K562 (cell line): ENCODE measurements around the gene MYCBP2. TPM values are rescaled to one million over a fixed set of nuclear protein-coding genes. Genes with fewer than 3 reads are reported as not detected.

ENCODE experiments used
- ATAC-seq: fragments of 200-7000 bp; cut with Tn5 transposase; 3 replicates; pipeline ENCODE4 v1.9.1; 2020; ENCODE audit warnings: moderate library complexity
- BruUV-seq: library from RNA; stranded (reverse); fragments of 400-500 nt; replicated peaks from 2 replicates; lab custom pipeline; 2021; lab: Mats Ljungman, UMichigan
- CTCF ChIA-PET: fragments of 300-600 bp; formaldehyde crosslinking; extraction: SDS; loops from one replicate; lab custom pipeline; 2021; ENCODE audit warnings: low intra/inter-chr PET ratio; lab: Yijun Ruan, JAX
- POLR2A ChIA-PET: fragments of 300-600, 350-650 bp; sonication (Branson Sonifier 250); formaldehyde crosslinking; extraction: SDS; loops from one replicate; lab custom pipeline; 2021; ENCODE audit warnings: antibody characterized with exemption, inconsistent platforms; lab: Yijun Ruan, JAX
- DNase-seq, 4 experiments: peaks; one replicate each; pipeline versions ENCODE4 v3.0.0 to v3.0.0-alpha.2; 2011 to 2018; ENCODE audit warnings: low spot score in 3 of 4, mixed read lengths in 3 of 4; ENCODE audit errors: extremely low read depth in 1 of 4
- FAIRE-seq: peaks from 2 replicates; lab custom pipeline; 2011; peaks lifted over from hg19 to GRCh38; lab: Jason Lieb, UNC
- H2AFZ ChIP-seq: 2 replicates; pipeline ENCODE4 v1.6.0; 2011; ENCODE audit warnings: low read depth, low read length, control low read depth, inconsistent platforms
- H3K27ac ChIP-seq: fragments of 200-600 bp; 3 replicates; pipeline ENCODE4 v1.8.0; 2011; ENCODE audit warnings: low read depth, mild to moderate bottlenecking, control low read depth, inconsistent platforms, low read length, moderate library complexity, mixed read lengths; ENCODE audit errors: extremely low read depth
- H3K27me3 ChIP-seq, 2 experiments: fragments of 300-600 bp in 1 of 2; 2 replicates in 1 of 2; 3 replicates in 1 of 2; pipeline versions ENCODE4 v1.6.0 to v1.8.0; 2011; ENCODE audit warnings: inconsistent platforms in 2 of 2, low read length in 2 of 2, mild to moderate bottlenecking in 1 of 2, mixed read lengths in 1 of 2, moderate library complexity in 1 of 2; ENCODE audit not compliant: control insufficient read depth in 2 of 2, insufficient read depth in 2 of 2
- H3K36me3 ChIP-seq: fragments of 300-600 bp; 3 replicates; pipeline ENCODE4 v1.8.0; 2011; ENCODE audit warnings: mild to moderate bottlenecking, low read length, inconsistent platforms; ENCODE audit not compliant: control insufficient read depth, insufficient read depth
- H3K4me1 ChIP-seq, 2 experiments: fragments of 200-600 bp in 1 of 2; replicated peaks in 1 of 2; 2 replicates in 1 of 2; 3 replicates in 1 of 2; pipeline versions ENCODE4 v1.5.1 to v1.8.0; 2011; ENCODE audit warnings: inconsistent platforms in 2 of 2, low read length in 2 of 2, mild to moderate bottlenecking in 1 of 2, mixed read lengths in 1 of 2, moderate library complexity in 1 of 2; ENCODE audit not compliant: control insufficient read depth in 2 of 2, insufficient read depth in 2 of 2
- H3K4me2 ChIP-seq: 2 replicates; pipeline ENCODE4 v1.6.1; 2011; ENCODE audit warnings: low read length, control low read depth, inconsistent platforms, mixed read lengths; ENCODE audit not compliant: insufficient read depth
- H3K4me3 ChIP-seq: fragments of 200-600 bp; sonication (generic), shearing (Covaris generic); 2 replicates; pipeline ENCODE4 v1.5.1; 2016; ENCODE audit warnings: control low read depth, inconsistent platforms
- H3K79me2 ChIP-seq: fragments of 200-600 bp; 3 replicates; pipeline ENCODE4 v1.8.0; 2011; ENCODE audit warnings: low read length, inconsistent platforms; ENCODE audit not compliant: control insufficient read depth, insufficient read depth
- H3K9ac ChIP-seq, 2 experiments: 2 replicates each; pipeline versions ENCODE4 v1.6.0 to v1.6.1; 2011; ENCODE audit warnings: low read depth in 2 of 2, low read length in 2 of 2, control low read depth in 1 of 2, inconsistent platforms in 1 of 2, mild to moderate bottlenecking in 1 of 2, mixed read lengths in 1 of 2; ENCODE audit not compliant: insufficient read depth in 1 of 2
- H3K9me1 ChIP-seq: one replicate; pipeline ENCODE4 v1.6.0; 2011; ENCODE audit warnings: inconsistent platforms, mild to moderate bottlenecking, low read length, moderate library complexity; ENCODE audit not compliant: control insufficient read depth, insufficient read depth
- H3K9me3 ChIP-seq: replicated peaks from 2 replicates; pipeline ENCODE4 v1.5.1; 2011; ENCODE audit warnings: low read depth, low read length, inconsistent platforms; ENCODE audit not compliant: control insufficient read depth, insufficient read depth
- H4K20me1 ChIP-seq: replicated peaks from 2 replicates; pipeline ENCODE4 v1.6.1; 2011; ENCODE audit warnings: low read length, inconsistent platforms, mixed read lengths; ENCODE audit not compliant: control insufficient read depth, insufficient read depth
- ETS1 ChIP-seq: conservative IDR thresholded peaks from 2 replicates; pipeline ENCODE4 v1.6.1; 2011; ENCODE audit warnings: low read depth, mild to moderate bottlenecking, low read length; ENCODE audit not compliant: control insufficient read depth
- ZNF12 ChIP-seq: sonication (generic); formaldehyde crosslinking; IDR thresholded peaks from 2 replicates; pipeline ENCODE4 v1.4.0; 2020; ENCODE audit warnings: mild to moderate bottlenecking, missing genetic modification reagents
- WGBS: fragments of 100-300 bp; shearing (Covaris generic); methylation state at CpG from one replicate; pipeline ENCODE4 v1.1.6; 2016; ENCODE audit warnings: low coverage, mixed read lengths; ENCODE audit not compliant: insufficient coverage; ENCODE audit errors: missing lambda C conversion rate; 5-methylcytosine and 5-hydroxymethylcytosine counted together
- in situ Hi-C: fragments of 300-500 bp; cut with MboI; formaldehyde crosslinking; loops from 4 replicates; pipeline ENCODE4 v1.15.0; 2018; ENCODE audit warnings: inconsistent platforms, mixed read lengths
- intact Hi-C: fragments of 100-400 bp; cut with micrococcal nuclease; formaldehyde crosslinking; loops from 2 replicates; pipeline ENCODE4 v1.14.2; 2022
- polyA plus RNA-seq, 8 experiments: library from polyadenylated mRNA; depleted of rRNA in 4 of 8; stranded (reverse) in 5 of 8; unstranded in 3 of 8; fragments of >200 nt; fragmentation: Nextera tagmentation in 2 of 8; fragmentation: Illumina TruSeq in 1 of 8; extraction: Ambion mirVana in 2 of 8; extraction: Trizol in 1 of 8; gene quantifications; 2 replicates each; pipeline versions ENCODE4 v1.2.1 to v1.2.3, GENCODE V29; 2011 to 2014; ENCODE audit warnings: inconsistent platforms in 1 of 8, missing spikeins in 1 of 8
- total RNA-seq, 7 experiments: library from RNA; depleted of rRNA in 6 of 7; stranded (reverse); fragments of >200 nt in 6 of 7; fragmentation: Illumina TruSeq in 2 of 7; extraction: Trizol in 2 of 7; gene quantifications; 2 replicates each; pipeline versions ENCODE4 v1.2.1 to v1.2.3, GENCODE V29; 2011 to 2021; ENCODE audit warnings: low replicate concordance in 1 of 7

MYCBP2 gene
- total and polyA plus RNA-seq, 9 of the 15 experiments (the other 6 are each of a cell fraction or from before 2014, with no cell fraction given): 13.2 to 47.2 (median 28.9) TPM

- no peak for FAIRE-seq
- WGBS: 51% methylated on average over 4 of the region's 4 CpGs
- Histone ChIP-seq H3K27me3 (no peaks in the 10 kb centered on the region), H3K79me2 (no peaks in the 10 kb centered on the region), H3K9me3 (no peaks in the 10 kb centered on the region), H3K4me2 (no peak overlapping the region), H3K9me1 (no peaks in the 10 kb centered on the region), H2AFZ (no peak overlapping the region), H3K4me1 (no peaks in the 10 kb centered on the region), H3K4me3 (no peak overlapping the region), H3K9ac (no peak overlapping the region), H3K36me3 (peaks cover 18% of the 10 kb centered on the region; the same call in 2 of the 3 replicates), H3K27ac (no peak overlapping the region), H4K20me1 (no peaks in the 10 kb centered on the region)
- no peak for DNase-seq
- no peak for ATAC-seq
- ChIA-PET POLR2A (no interaction called here), CTCF (no interaction called here)
- in situ Hi-C loops: no loop called here
- intact Hi-C loops: no loop called here
- no TSS peak for BruUV-seq
- TF ChIP-seq ETS1 (no peak), ZNF12 (CRISPR knock-in tag) (no peak)
These were observed 278.2 kb downstream of the MYCBP2 start for GRCh38 chr13:77048681-77049080.

- intact Hi-C loops: no loop called here
- Histone ChIP-seq H3K9me1 (no peaks in the 10 kb centered on the region), H3K9ac (no peak overlapping the region), H3K4me1 (no peaks in the 10 kb centered on the region; a peak in 1 of 5 replicates), H3K4me2 (no peak overlapping the region), H3K79me2 (no peaks in the 10 kb centered on the region), H2AFZ (no peak overlapping the region), H4K20me1 (no peaks in the 10 kb centered on the region), H3K4me3 (no peak overlapping the region), H3K27ac (no peak overlapping the region), H3K9me3 (no peaks in the 10 kb centered on the region), H3K36me3 (peaks cover 17% of the 10 kb centered on the region; the same call in 2 of the 3 replicates), H3K27me3 (no peaks in the 10 kb centered on the region)
- no peak for DNase-seq
- no peak for FAIRE-seq
- 76% methylated on average over 3 of the region's 8 CpGs for WGBS
- POLR2A ChIA-PET: no interaction called here
- in situ Hi-C loops: no loop called here
- BruUV-seq: no TSS peak
- CTCF ChIA-PET: no interaction called here
- no peak for ATAC-seq
These were observed 279.1 kb downstream of the MYCBP2 start for GRCh38 chr13:77047649-77048343.
